GM21526 (cell line): ENCODE measurements around the gene TCF4.

Source experiments
- ATAC-seq: cut with Tn5 transposase; IDR thresholded peaks from one replicate; pipeline ENCODE4 v1.9.1; 2021; ENCODE audit warnings: moderate library complexity; ENCODE audit not compliant: unreplicated experiment, low FRiP score

TCF4 gene

DNA sequence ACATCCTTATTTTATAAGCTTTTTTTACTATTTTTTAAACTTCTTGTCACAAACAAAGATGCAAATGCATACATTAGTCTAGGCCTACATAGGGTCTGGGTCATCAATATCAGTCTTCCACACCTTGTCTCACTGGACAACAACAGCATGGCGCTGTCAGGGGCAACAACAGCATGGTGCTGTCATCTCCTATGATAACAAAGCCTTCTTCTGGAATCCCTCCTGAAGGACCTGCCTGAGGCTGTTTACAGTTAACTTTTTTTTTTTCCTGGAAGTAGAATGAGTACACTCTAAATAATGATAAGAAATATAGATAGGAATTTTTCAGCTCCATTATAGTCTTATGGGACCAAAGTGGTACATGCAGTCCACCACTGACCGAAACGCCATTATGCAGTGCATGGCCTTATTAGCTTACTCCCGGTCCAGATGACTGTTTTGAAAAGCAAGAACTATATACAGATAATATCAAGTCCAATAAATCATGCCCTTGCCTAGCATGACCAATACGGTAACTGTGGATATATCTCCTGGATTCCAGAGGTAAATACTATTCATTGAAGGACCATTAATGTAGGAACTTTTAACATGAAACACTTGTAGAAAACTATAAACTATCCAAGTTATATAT lies 38.4 kb downstream of the TCF4 start:
- ATAC-seq: no peak

DNA sequence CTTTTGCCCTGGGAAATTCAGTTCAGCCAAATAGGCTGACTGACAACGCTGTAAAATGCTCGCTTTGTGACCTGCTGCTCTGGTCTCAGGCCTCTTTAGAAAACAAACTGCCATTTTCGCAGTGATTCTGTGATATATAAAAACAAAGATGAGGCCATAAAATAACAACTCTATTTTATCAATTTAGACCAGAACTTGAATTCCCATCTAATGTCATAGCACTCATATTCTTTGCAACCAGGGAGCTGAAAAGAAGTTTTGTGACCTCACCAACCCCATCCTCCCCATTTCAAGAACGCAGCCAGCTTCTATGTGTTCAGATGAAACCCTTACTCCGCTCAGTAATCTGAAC lies 40.3 kb downstream of the TCF4 start:
- no peak for ATAC-seq

DNA sequence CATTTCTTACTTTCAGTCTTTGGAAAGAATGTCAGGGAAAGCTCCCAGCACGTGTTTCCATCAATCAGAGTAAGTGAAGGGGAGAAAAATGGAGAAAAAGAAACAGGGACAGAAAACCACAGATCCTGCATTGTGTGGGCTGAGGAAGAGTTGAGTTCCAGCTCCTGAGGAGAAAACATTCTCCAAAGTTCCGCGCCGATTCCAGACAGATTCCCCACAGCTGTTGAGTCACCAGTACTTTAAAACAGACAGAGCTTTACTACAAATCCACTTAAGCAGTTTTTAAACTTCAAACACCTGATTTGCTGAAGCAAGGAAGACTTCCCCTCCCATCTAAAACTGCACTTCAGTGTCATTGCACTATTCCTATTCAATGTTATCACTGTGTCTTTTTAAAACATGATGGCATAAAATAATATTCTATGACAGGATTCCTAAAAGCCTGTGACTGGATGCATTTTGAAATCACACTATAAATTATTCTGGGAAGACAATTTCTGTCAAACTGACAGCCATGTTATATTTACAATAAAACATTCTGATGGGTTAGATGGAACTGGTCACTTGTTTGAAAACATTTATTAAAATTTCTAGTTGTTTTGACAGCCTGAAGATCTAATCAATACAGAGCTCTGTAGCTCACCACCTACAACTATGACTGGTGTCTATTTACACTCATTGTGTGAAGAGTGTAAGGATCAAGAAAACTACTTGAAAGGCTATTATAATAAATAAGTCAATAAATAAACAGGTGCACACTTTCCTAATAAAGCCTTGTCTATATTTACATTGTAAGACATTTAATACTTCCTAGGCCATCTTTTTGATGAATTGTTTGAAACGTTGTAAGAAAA lies 40.9 kb downstream of the TCF4 start:
- ATAC-seq: no peak

DNA sequence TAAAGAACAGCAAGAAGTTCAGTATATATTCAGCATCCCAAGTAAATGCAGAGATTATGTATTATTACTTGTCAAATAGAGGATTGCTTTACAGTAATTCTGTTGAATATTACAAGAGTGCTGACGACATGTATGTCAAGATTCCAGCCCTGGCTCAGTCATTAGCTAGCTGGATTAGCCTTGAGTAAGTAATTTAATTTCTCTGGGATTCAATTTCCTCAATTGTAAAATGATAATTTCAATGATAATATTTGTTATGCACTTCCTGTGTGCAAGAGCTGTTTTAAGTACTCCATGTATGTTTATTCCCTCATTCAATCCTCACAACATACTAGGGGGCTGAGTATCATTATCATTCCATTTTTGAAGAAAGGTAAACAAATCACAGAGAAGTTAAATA lies 44.0 kb downstream of the TCF4 start:
- ATAC-seq: no peak

DNA sequence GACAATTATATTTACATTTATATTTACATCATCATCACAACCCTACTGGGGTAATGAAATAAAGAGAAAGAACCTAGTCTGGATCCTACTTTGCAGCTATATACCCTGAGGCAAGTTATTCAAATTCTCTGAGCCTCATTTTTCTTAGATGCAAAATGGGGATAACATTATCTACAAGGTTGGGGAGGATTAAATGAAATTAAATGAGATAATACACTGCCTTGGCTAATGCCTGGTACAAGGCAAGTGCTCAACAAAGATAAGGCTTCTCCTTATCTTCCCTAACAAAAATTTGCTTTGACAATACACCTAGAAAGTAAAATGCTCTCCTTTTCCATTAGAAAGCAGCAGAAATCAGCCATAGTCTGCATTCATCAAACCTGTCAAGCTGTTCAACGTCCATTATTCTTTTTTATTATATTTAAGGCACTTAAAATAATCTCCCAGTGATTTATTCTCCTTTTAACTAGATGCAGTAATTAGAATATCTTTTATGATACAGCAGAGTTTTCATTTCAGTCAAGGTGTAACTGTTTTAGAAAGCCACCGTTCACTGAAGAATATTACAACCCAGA lies 44.8 kb downstream of the TCF4 start:
- no peak for ATAC-seq

DNA sequence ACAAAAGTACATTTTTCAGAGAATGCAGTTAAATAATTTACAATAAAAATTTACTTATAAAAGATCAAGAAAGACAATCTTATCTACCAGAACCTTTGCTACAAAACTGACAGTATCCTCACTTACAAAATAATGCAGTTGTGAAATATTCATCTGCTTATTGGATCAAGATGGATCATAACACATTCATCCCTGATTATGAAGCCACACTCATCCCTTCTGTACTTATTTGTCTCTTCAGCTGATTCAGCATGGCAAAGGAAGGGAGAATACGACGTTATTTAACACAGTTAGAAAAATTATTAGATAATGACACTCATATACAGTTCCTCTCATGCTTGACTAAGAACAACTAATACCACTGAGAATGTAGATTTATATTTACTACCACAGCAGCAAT lies 46.4 kb downstream of the TCF4 start:
- ATAC-seq: no peak

DNA sequence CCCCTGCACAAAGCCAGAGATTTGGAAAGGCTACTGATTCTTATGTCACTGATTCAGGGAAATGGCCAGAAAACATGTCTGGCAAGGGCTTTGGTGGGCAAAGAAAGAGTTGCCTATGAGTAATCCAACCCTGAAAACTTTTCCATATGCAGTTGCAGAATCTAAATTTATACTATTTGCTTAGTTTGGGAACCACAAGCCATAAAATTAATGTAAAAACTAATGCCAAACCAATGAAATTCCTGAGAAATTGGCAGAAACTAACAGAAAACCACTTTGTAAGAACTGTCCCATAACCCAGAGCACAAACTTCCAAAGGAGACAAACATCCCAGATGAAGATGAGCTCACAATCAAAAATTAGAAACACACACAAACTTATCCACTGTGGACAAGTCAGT lies 48.8 kb downstream of the TCF4 start:
- ATAC-seq: no peak

DNA sequence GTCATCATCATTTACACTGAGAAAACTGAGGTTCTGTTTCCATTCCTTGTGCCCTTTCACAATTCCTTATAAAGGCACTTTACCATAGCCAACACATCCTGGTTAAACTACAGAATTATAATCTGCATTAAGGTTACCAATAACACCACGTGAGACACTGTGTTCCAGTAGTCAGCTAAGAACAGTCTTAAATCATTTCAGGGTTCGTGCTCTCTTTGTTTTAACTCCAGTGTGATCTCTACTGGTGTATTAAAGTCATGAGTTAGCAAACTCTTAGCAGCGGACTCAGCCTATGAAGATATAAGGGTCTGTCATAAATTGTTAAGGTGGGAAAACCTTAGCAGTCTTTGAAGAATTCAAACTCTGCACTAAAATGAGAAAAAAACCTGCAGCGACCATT lies 53.0 kb downstream of the TCF4 start:
- no peak for ATAC-seq

DNA sequence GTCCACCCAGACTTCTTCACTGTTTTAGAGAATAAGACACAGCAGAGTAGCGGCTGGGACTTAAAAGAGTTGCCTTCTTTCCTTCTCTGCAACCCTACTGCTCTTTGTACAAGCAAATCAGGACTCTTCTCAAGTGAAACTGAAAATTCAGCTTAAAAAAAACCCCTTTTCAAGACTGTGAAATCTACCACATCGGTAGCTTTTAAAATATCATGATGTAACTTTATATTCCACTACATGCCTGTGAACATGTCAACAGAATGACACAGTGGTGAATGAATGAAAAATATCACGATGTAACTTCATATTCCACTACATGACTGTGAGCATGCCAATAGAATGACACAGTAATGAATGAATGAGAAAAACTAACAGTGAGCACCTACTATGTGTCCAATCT lies 53.4 kb downstream of the TCF4 start:
- no peak for ATAC-seq

DNA sequence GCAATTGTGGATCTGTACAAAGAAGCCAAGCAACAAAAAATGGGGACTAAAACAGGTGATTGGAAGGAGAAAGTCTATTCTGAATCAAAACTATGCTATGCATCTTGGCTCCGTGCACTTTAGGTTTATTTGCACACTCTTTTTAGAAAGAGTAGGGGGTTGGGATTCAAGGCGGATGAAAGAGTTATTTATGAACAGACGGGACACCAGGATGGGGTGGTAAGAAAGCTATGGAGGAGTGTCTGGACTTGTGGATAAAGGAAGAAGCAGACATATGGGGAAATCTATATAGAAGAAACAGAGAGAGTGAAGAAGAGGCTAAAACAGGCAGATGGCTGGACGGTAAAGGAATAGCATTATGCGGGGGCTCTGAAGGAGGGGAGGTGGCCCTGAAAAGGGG lies 57.8 kb downstream of the TCF4 start:
- no peak for ATAC-seq

DNA sequence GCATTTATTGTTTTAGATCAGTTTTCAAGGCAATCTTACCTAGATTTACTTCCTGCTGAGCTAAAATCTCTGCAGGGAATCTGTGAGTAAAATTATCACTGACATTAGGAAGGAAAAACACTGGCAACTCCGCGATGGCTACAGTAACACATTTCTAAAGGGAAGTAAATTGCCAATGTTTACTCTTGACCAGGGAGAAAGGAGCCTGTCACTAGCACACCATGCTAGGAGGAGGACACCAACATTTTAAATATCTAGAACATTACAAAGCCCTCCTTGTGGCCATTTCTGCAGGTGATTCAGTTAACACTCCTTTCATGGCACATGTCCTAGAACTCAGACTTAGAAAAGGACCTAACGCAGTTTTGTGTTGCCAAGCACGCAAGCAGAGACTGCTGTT lies 58.4 kb downstream of the TCF4 start:
- no peak for ATAC-seq

DNA sequence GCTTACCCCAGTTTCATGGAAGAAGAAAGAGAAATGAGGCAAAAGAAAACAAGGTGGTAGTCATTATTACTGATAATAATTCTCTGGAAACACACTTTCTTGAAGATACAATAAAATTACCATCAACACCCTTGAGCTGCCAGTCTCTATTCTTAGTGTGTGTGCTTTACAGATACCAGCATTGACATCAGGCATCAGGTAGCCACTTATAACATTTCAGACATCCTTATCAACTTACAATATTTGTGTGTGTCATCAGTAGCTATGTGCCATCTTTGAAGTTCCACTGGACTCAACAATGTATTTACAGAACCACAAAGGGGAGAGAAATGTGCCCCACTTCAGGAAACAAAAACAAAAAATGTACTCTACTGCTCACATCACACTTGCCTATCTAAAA lies 62.1 kb downstream of the TCF4 start:
- no peak for ATAC-seq

DNA sequence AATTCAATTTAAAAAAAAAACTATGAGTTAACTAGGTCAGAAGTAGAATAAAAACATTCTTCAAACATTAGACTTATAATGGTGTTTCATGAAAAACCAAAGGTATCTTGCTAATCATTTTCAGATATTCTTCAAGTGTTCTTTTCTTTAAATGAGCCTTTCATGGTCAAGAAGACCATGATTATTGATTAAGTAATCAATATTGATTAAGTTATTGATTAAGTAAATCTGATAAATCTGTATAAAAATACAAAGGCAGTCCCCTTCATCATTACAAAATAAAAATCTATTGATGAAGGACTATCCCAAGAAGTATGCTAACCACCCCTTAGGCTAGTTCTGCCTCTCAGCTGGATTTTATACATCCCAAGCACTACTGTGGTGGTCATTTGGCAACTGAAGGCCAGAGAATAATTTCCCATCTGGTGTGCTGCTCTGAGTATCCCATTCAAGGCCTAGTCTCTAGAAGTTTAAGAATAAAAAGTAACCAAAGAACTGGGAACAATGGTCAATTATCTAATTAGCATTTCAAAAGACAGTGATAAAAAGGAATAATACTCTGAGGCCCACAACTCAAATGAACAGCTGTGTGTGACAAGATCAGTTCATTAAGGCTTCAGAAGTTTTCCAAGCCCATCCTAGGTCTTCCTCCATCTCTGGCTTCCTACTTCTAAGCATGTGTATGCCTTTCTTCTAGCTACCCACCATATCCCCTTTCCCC lies 63.5 kb downstream of the TCF4 start:
- no peak for ATAC-seq

DNA sequence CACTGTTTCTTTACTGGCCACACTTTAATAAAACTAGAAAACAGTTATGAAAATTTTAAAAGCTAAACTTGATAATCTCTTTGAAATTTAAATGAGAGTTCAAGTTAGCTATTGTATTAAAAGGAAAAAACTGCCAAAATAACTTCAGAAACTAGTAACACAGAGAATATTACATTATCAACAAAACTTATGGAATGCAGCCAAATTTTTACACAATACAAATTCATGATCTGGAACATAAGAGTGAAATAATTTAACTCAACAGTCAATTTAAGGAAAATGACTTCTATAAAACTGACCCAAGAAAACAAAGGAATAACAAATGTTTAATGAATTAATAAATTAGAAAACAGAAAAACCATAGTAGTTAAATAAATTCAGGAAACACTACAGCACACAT lies 65.0 kb downstream of the TCF4 start:
- no peak for ATAC-seq

DNA sequence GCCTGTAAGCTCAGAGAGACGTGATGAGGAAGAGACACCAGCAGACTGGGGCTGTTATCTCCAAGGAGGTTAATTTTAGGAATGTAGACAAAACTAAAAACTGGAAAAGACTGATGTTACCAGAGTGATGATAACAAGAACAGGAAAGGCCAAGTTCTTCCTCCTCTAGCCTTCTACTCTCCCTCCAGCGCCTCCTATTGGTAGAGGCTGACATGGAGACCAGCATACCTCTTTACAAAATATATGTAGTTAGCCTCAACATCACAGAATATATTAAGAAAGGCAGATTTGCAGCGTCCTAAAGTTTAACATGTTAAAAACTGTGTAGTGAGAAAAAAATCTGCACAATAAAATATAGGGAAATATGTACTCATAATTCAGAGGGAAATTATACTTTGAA lies 66.0 kb downstream of the TCF4 start:
- ATAC-seq: peak; percentile 70

DNA sequence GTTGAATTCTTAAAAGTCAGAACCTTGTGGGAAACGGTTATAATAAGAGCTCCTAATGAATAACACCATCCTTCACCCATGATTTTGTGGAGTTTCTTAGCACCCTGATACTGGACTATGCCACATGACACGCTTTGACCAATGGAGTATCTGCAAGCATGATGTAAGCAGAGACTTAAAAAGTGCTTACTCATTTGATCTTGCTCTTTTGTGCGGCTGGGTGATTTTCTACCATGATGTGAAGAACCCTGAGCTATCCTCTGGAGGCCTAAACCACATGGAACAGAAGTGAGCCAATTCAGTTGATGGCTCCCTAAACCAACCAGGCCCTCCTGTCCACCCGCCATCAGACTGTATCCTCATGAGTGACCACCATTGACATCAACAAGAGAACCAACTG lies 70.9 kb downstream of the TCF4 start:
- ATAC-seq: no peak

DNA sequence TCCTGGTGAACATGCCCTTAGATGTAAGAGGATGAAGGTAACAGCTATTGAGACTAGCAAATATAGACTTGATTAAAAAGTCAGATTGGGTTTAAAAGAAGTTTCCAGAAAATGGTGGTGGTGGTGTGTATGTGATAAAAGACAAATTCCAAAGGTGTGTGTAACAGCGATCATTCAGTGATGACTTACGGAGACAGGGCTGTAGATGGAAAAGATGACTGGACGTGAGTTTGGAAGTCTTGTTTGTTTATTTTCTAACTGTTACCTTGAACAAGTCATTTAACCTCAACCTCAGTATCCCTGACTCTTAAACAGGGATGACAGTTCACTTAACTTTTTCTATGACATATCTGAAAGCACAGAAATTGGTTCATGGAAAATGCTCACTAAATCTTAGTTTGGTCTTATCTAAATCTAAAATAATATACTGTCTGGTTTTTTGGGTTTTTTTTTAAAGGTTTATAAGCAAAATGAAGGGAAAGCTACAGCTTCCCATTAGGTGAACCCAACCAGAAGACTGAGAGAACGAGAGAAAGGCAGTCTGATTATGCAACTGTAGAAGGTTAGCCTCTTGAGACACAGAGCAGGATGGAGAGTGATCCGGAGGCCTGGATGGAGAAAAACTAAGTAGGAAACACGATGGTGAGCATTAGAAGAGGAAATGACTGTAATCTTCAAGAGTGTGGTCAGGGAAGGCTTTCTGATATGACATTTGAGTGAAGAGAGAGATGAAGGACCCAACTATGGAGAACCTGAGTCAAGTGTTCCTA lies 71.9 kb downstream of the TCF4 start:
- no peak for ATAC-seq

DNA sequence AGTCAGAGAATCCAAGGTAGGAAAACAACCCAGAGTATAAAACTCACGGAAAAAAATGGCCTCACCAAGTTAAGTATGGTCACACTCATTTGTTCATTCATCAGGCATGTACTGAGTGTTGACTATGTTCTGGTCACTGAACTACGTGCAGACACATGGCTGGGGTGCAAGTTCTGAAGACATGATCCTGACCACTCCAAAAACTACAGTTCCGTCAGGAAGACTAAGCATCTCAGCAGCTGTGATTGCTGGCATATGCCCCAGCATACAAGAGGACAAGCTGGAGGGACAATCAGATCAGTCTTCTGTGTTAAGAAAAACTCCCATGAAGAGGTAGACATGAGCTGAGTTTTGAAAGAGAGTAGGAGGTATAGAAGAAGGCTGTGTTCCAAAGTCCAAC lies 72.8 kb downstream of the TCF4 start:
- ATAC-seq: no peak

DNA sequence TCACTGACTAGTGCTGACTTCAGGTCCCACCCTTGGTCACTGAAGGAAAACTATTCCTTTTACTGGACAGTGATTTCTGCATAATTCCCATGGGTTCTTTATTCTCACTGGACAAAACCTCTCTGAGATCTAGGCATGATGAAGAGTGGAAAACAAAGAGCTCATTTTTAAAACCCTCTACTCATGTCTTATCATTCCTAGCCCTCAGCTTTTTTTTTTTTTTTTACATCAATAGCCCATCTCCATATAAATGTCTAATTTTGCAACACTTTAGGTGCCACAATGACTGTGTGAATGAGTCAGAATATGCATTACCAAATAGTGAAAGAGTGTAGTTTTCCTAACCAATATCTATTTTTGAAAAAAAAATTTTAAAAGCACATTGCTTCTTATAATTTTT lies 74.8 kb downstream of the TCF4 start:
- ATAC-seq: no peak

DNA sequence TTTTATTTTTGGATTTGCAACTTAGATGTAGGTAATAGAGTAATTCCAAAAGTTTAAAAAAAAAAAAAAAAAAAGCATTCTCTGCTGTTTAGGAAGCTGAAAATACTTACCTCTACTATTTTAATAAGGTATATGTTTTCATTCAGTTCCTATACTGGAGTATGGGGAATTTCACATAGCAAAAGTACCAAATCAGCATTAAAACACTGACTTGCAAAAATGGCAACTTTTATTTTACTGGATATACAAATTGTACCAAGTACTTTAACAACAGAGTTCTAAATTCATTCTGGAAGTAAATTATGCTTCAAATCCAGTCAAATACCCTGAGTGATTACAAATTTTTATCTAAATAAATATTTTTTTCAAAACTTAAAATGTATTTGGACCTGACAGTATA lies 76.7 kb downstream of the TCF4 start:
- ATAC-seq: no peak

DNA sequence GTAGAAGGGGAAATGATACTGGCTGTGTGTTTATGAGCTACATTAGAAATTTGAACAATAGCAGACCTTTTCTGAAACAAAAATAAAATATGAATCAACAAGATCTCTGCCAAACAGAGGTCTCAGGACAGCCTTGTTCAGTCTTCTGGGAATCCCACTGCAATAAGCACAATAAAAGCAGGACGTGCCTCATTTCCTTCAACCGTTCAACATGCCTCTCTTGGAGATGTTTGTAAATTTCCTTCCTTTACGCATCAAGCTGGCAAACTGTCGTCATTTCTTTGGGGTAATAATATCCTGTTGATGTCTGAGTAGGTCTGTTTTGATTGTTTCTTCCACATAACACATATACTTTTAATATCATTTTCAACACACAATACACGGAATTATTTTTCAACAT lies 77.2 kb downstream of the TCF4 start:
- ATAC-seq: no peak
